ENCODE results near the gene DOCK11.
A peak's percentile ranks its signal among the peaks of the same experiment; 100 is the strongest.

Gene DOCK11

GRCh38 chrX:118495061-118495921, at the start of gene DOCK11 (continued):
- TF ChIP-seq KLF10 (tag by site-specific recombination; IDR thresholded peaks at IDR 0.05) (peak; percentile 96), MZF1 (tag by site-specific recombination; IDR thresholded peaks at IDR 0.05; ENCODE audit: borderline replicate concordance) (peak; percentile 56; the same call in 1 of the 2 replicates), ZNF184 (tag by site-specific recombination; IDR thresholded peaks at IDR 0.05) (no peak), ZSCAN23 (tag by site-specific recombination; IDR thresholded peaks at IDR 0.05) (no peak), ZBTB11 (tag by site-specific recombination; conservative IDR thresholded peaks at IDR 0.05; ENCODE audit: low read depth) (no peak), AEBP2 (tag by site-specific recombination; IDR thresholded peaks at IDR 0.05; ENCODE audit: borderline replicate concordance) (no peak), REST (tag by site-specific recombination; IDR thresholded peaks at IDR 0.05) (no peak), ZNF398 (tag by site-specific recombination; IDR thresholded peaks at IDR 0.05) (peak; percentile 100), KLF7 (tag by site-specific recombination; IDR thresholded peaks at IDR 0.05; ENCODE audit: borderline replicate concordance) (peak; percentile 93), ZNF114 (tag by site-specific recombination; IDR thresholded peaks at IDR 0.05) (no peak), ZSCAN18 (tag by site-specific recombination; IDR thresholded peaks at IDR 0.05) (no peak), ZNF785 (tag by site-specific recombination; IDR thresholded peaks at IDR 0.05) (no peak), SP7 (tag by site-specific recombination; IDR thresholded peaks at IDR 0.05) (peak; percentile 75), GFI1B (tag by site-specific recombination; IDR thresholded peaks at IDR 0.05) (no peak), HIC1 (tag by site-specific recombination; IDR thresholded peaks at IDR 0.05) (peak; percentile 73; the same call in 1 of the 2 replicates), ZNF155 (tag by site-specific recombination; IDR thresholded peaks at IDR 0.05) (no peak), REPIN1 (tag by site-specific recombination; IDR thresholded peaks at IDR 0.05; ENCODE audit: low read depth) (no peak), KLF16 (tag by site-specific recombination; IDR thresholded peaks at IDR 0.05) (peak; percentile 93), SCRT1 (tag by site-specific recombination; IDR thresholded peaks at IDR 0.05; ENCODE audit: borderline replicate concordance) (no peak), ZNF488 (tag by site-specific recombination; IDR thresholded peaks at IDR 0.05) (no peak), ZNF433 (tag by site-specific recombination; IDR thresholded peaks at IDR 0.05; ENCODE audit: low read depth) (no peak), ZNF610 (tag by site-specific recombination; IDR thresholded peaks at IDR 0.05; ENCODE audit: borderline replicate concordance) (no peak)

All from HEK293 (cell line).